Glutamatergic neuron (in vitro differentiated cells): Measurements from ENCODE around the gene BTN3A1. TPM values are rescaled to one million over a fixed set of nuclear protein-coding genes. Genes with fewer than 3 reads are reported as not detected.
"Not testable (repeated sequence)": the region's sequence is repeated elsewhere in the genome, so short reads cannot be mapped to it uniquely, and the experiment has no call there.

Experiments used
- DNase-seq: peaks from one replicate; pipeline ENCODE4 v3.0.0; 2022
- H3K27ac Mint-ChIP-seq: one replicate; pipeline ENCODE4 v1.8.0; 2020; ENCODE audit warnings: mild to moderate bottlenecking, mixed read lengths, inconsistent platforms; ENCODE audit not compliant: unreplicated experiment
- H3K27me3 Mint-ChIP-seq: one replicate; pipeline ENCODE4 v1.8.0; 2020; ENCODE audit warnings: mild to moderate bottlenecking, moderate library complexity, mixed read lengths, inconsistent platforms; ENCODE audit not compliant: unreplicated experiment
- H3K36me3 Mint-ChIP-seq: one replicate; pipeline ENCODE4 v1.8.0; 2020; ENCODE audit warnings: mild to moderate bottlenecking, mixed read lengths, inconsistent platforms; ENCODE audit not compliant: unreplicated experiment
- H3K4me1 Mint-ChIP-seq: one replicate; pipeline ENCODE4 v1.8.0; 2020; ENCODE audit warnings: mild to moderate bottlenecking, low read depth, mixed read lengths, inconsistent platforms; ENCODE audit not compliant: unreplicated experiment
- H3K4me3 Mint-ChIP-seq: one replicate; pipeline ENCODE4 v1.8.0; 2020; ENCODE audit warnings: mild to moderate bottlenecking, mixed read lengths, inconsistent platforms; ENCODE audit not compliant: unreplicated experiment
- H3K9me3 Mint-ChIP-seq: one replicate; pipeline ENCODE4 v1.8.0; 2020; ENCODE audit warnings: mild to moderate bottlenecking, moderate library complexity, mixed read lengths, inconsistent platforms; ENCODE audit not compliant: unreplicated experiment
- CTCF ChIP-seq: fragments of 200-600 bp; sonication (generic); IDR thresholded peaks from one replicate; pipeline ENCODE4 v1.5.0; 2021; ENCODE audit not compliant: partially characterized antibody, unreplicated experiment
- total RNA-seq: library from RNA; stranded (reverse); fragmentation: NEBNext Ultra II Directional; extraction: Animal tissue kit (Norgen Biotek cat#: 25700); gene quantifications from one replicate; pipeline ENCODE4 v1.2.1, GENCODE V29; 2021; ENCODE audit not compliant: unreplicated experiment

BTN3A1 gene
- total RNA-seq, 1 donor from 2014 or later, result 2.2 TPM

- Mint-ChIP-seq H3K36me3 (peaks cover 6% of the 10 kb centered on the region), H3K27ac (no peak overlapping the region), H3K9me3 (peaks cover 2% of the 10 kb centered on the region), H3K4me3 (no peak overlapping the region), H3K27me3 (peaks cover 10% of the 10 kb centered on the region), H3K4me1 (no peaks in the 10 kb centered on the region)
- DNase-seq, result no peak
- TF ChIP-seq CTCF, result no peak
Measured at GRCh38 chr6:26431258-26432172, 29.4 kb downstream of the BTN3A1 start.

- no peak for TF ChIP-seq CTCF
- H3K27ac Mint-ChIP-seq, result no peak overlapping the region
- peaks cover 6% of the 10 kb centered on the region for H3K36me3 Mint-ChIP-seq
- H3K9me3 Mint-ChIP-seq, result peaks cover 4% of the 10 kb centered on the region
- H3K27me3 Mint-ChIP-seq, result peaks cover 9% of the 10 kb centered on the region
- no peaks in the 10 kb centered on the region for H3K4me1 Mint-ChIP-seq
- DNase-seq, result no peak
- H3K4me3 Mint-ChIP-seq, result no peak overlapping the region
Measured at GRCh38 chr6:26432627-26433201, 30.6 kb downstream of the BTN3A1 start.

GRCh38 chr6:26433680-26434079, 31.6 kb downstream of the BTN3A1 start:
- H3K4me3 Mint-ChIP-seq, H3K4me1 Mint-ChIP-seq, H3K9me3 Mint-ChIP-seq, DNase-seq, H3K36me3 Mint-ChIP-seq, H3K27ac Mint-ChIP-seq, H3K27me3 Mint-ChIP-seq: not testable (repeated sequence)

GRCh38 chr6:26436018-26436417, 33.9 kb downstream of the BTN3A1 start:
- no peaks in the 10 kb centered on the region for H3K4me1 Mint-ChIP-seq
- TF ChIP-seq CTCF, result no peak
- DNase-seq, result no peak
- peaks cover 4% of the 10 kb centered on the region for H3K9me3 Mint-ChIP-seq
- H3K4me3 Mint-ChIP-seq, result no peak overlapping the region
- no peak overlapping the region for H3K27ac Mint-ChIP-seq
- peaks cover 6% of the 10 kb centered on the region for H3K36me3 Mint-ChIP-seq
- peaks cover 9% of the 10 kb centered on the region for H3K27me3 Mint-ChIP-seq

- Mint-ChIP-seq H3K36me3 (peaks cover 6% of the 10 kb centered on the region), H3K4me1 (no peaks in the 10 kb centered on the region), H3K27me3 (peaks cover 8% of the 10 kb centered on the region), H3K27ac (no peak overlapping the region), H3K9me3 (peaks cover 4% of the 10 kb centered on the region), H3K4me3 (no peak overlapping the region)
- no peak for TF ChIP-seq CTCF
- DNase-seq, result no peak
Measured at GRCh38 chr6:26437550-26437949, 35.5 kb downstream of the BTN3A1 start.
